ENCODE measurements around the gene PRKAG2.
"Not testable (repeated sequence)": the region's sequence is repeated elsewhere in the genome, so short reads cannot be mapped to it uniquely, and the experiment has no call there.

The PRKAG2 gene

GRCh38 chr7:151785681-151785965 lies 91.3 kb downstream of the PRKAG2 start:
- DNase-seq (ENCODE audit: low spot score), result no peak

DNA sequence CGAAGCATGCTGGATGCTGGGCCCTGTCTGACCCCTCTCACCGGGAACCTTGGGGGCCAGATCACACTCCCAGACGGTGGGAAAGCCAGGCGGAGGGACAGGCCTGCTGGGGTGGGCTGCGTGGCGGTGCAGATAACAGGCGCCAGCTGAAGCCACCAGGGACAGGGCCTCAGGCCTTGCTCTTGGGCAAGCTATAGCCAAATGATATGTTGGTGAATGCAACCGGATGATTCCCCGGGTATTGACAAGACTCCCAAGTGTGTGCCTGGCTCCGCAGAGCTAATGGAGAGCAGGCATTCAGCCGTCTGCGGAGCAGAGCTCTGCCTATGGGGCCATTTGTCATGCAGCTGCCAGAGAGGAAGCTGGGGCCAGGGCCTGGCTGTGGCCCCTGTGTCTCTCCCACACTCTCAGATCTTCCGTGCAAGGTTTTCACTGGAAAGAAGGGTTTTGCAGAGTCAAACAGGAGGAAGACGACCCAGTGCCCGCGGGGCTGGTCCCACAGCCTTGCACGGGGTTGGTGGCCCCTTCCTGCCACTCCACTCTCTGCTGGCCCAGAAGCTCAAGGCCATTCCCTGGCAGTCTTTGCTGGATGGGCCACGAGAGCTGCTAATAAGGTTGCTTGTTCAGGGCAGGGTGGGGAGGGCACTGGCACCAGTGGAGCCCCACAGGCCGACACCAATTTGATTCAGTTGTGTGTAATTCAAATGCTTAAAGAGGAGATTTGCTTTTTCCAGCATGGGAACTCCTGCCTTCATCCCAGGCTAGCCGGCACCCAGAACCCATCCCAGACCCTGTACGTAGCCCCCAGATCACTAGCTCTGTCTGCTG lies 91.8 kb downstream of the PRKAG2 start:
- DNase-seq (ENCODE audit: low spot score), result no peak

GRCh38 chr7:151783958-151784575 lies 92.8 kb downstream of the PRKAG2 start:
- DNase-seq (ENCODE audit: low spot score), result no peak

DNA sequence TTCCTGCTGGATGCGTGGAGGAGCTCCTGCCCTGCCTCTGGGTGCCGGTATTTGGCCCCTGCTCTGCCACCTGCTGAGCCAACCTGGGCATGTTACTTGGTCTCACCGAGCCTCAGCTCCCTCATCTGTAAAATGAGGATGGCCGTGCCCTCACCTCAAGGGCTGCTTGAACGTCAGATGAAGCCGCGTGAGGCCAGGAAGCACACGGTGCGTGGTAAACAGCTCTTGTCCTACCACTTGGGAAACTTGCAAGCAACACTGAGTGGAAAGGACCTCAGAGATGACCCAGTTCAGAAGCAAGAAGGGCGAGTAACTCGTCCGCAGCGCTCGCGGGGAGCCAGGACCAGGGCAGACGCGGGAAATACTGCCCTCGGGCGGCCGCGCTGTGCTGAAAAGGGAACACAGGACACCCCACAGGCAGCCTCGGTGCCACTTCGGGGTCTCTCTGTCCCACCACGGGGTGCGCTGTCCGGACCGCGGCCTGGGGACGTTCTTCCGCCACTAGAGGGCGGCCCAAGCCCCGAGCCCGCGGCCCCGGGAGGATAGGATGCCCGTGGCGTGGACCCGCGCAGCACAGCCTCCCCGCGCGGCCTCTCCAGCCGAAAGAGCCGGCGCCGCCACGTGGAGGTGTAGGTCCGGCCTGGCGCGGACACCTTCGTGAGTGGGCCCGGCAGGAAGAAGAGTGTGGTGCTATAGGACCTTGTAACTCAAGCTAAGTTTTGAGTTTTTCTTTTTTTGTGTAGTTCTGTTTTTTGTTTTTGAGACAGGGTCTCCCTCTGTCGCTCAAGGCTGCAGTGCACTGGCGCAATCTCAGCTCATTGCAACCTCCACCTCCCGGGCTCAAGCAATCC lies 94.1 kb downstream of the PRKAG2 start:
- DNase-seq (ENCODE audit: low spot score), result peak; percentile 51

DNA sequence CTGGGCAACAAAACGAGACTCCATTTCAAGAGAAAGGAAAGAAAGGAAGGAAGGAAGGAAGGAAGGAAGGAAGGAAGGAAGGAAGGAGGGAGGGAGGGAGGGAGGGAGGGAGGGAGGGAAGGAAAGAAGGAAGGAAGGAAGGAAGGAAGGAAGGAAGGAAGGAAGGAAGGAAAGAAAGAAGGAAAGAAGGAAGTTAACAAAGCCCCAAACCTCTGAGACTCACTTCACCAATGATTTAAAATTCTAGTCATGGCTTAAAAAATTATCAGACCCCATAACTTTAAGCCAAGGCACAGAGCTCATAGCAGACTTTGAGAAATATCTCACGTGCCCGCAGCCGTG lies 94.7 kb downstream of the PRKAG2 start:
- not testable (repeated sequence) for DNase-seq (ENCODE audit: low spot score)

DNA sequence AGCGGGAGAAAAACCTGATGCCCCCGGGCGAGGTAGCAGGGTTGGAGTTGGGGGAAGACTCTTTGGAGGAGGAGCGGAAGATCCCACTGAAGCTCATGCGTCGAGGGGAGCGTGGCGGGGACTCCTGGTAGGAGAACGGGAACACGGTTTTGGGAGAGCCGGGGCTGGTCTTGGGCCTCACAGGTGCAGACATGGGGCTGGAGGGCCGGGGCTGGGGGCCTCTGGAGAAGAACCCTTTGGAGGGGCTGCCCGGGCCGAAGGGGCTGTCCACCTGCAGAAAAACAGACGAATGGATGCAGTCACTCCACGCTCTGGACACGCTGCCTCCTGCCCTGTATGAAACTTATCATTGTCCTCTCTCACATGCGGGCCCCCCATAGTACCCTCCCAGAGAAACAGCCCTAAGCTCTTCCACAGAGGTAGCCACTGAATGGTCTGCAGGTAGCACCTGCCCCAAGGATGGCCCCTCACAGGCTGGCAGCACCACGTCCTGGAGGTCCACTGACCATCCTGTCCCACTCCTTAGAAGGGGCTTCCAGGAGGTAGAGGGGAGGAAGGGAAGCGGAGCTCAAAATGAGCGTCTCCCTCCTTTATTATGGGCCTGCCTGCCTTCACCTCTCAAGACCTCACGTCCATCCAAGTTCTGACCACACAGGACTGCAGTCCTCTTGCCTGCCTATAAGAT lies 95.6 kb downstream of the PRKAG2 start:
- no peak for DNase-seq (ENCODE audit: low spot score)

- no peak for DNase-seq (ENCODE audit: low spot score)
Observed at GRCh38 chr7:151780631-151781030, 96.3 kb downstream of the PRKAG2 start.

GRCh38 chr7:151779678-151780077 lies 97.2 kb downstream of the PRKAG2 start:
- DNase-seq (ENCODE audit: low spot score), result no peak

DNA sequence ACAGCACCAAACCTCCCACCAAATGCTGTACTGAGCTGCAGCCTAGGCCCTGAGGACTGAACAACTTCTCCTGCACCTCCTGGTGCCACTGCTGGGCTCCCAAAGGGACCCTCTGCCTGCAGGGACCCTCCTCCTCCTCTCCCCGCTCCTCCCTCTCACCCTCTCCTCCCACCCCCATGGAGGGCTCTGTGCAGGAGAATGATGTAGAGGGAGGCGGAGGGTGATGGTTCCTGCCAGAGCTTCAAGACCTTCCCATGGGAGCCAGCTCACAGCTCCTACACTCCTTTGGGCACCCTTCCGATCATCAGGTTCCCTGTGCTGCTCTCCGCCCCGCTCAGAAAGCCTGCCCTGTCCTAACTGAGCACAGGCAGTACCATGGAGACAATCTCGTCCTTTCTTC lies 97.7 kb downstream of the PRKAG2 start:
- DNase-seq (ENCODE audit: low spot score), result no peak

GRCh38 chr7:151777908-151778670 lies 98.8 kb downstream of the PRKAG2 start:
- no peak for DNase-seq (ENCODE audit: low spot score)

- DNase-seq (ENCODE audit: low spot score), result no peak
Observed at GRCh38 chr7:151777495-151777880, 99.4 kb downstream of the PRKAG2 start.

DNA sequence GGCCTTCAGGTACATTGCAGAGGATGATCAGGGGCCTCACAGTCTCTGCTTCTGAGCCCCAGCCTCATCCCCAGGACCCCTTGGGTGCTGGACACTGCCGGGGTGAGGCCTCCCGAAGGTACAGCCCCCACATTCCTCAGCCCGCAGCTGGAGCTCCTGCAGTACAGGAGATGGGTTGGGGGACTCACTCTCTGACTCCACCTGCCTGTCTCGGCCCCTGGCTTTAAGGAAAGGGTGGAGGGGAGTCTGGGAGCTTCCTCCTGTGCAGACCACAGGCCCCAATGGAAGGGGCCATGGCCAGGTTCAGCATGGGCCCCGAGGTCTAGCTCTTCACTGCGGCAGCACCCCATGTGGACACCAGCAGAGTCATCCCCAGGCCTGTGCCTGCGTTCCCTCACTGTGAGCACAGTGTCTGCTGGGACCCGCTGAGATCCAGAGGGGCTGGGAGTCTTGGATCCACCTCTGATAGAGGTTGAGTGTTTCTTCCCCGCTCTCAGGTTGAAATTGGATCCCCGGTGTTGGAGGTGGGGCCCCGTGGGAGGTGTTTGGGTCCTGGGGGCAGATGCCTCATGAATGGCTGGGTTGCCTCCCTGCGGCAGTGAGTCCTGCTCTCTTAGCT lies 99.9 kb downstream of the PRKAG2 start:
- DNase-seq (ENCODE audit: low spot score), result no peak

- no peak for DNase-seq (ENCODE audit: low spot score)
Observed at GRCh38 chr7:151776446-151776845, 100.5 kb downstream of the PRKAG2 start.

GRCh38 chr7:151775547-151776443 lies 101.1 kb downstream of the PRKAG2 start:
- DNase-seq (ENCODE audit: low spot score), result no peak

- no peak for DNase-seq (ENCODE audit: low spot score)
Observed at GRCh38 chr7:151774951-151775350, 102.0 kb downstream of the PRKAG2 start.

DNA sequence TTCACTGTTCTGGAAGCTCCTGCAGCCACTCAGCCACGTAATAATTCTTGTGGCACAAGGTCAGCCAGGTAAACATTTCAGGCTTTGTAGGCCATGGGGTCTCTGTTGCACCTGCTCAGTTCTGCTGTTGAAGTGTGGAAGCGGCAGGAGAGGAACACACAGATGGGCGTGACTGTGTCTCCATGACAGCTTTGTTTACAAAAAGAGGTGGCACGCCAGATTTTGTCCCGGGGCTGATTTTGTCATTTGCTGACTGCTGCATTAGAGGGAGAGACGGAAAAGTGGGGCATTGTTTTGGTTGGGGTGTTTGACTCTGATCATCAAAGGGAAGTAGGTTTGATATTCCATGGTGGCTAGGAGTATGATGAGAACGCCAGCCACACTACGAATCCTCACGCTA lies 103.1 kb downstream of the PRKAG2 start:
- DNase-seq (ENCODE audit: low spot score), result no peak

DNA sequence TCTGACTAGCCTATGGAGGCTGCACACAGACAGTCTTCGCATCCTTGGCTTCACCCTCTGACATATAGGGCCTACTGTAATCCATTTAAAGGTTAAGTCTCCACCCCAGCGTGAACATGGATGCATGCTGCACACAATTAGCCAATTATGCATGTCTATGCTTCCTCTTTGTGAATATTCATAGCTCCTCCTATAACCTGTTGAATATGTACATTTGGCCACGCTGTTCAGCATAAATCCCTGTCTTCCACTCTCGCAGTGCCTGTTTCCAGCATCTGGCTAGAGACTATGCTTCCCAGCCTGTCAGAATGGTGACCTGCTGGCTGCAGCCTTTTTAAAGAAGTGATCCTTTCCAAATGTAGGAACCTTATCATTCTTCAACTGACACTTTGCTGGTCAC lies 106.7 kb downstream of the PRKAG2 start:
- no peak for DNase-seq (ENCODE audit: low spot score)

- peak; percentile 64 for DNase-seq (ENCODE audit: low spot score)
Observed at GRCh38 chr7:151769188-151769821, 107.6 kb downstream of the PRKAG2 start.

GRCh38 chr7:151768805-151769187 lies 108.1 kb downstream of the PRKAG2 start:
- no peak for DNase-seq (ENCODE audit: low spot score)

DNA sequence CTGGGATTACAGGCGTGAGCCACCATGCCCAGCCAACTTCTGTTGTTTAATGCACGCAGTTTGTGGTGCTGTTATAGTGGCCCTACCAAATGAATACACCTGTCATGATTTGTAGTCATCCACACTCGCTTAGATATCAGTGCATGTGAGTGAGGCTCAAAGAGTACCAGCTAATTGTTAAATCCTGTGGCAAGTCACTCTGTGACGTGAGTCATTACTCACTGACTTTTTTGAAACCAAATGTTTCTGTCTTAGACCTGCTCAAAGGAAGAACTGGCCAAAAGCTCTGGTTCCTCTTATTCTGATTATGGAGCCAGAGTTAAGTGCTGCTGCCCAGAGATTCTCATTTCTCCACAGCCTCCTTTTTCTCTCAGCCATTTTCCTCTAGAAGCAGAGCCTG lies 109.4 kb downstream of the PRKAG2 start:
- DNase-seq (ENCODE audit: low spot score), result no peak

Data from CD4-positive, alpha-beta T cell treated with Interleukin-6 at 100 ng/mL for 8 hours (primary cell).